NCI-H146 (cell line): ENCODE results near the gene OXSR1.
"Not testable (repeated sequence)": the region's sequence is repeated elsewhere in the genome, so short reads cannot be mapped to it uniquely, and the experiment has no call there.

Source experiments
- DNase-seq: peaks from one replicate; lab custom pipeline; 2025; lab: John Stamatoyannopoulos, UW

The OXSR1 gene

DNA sequence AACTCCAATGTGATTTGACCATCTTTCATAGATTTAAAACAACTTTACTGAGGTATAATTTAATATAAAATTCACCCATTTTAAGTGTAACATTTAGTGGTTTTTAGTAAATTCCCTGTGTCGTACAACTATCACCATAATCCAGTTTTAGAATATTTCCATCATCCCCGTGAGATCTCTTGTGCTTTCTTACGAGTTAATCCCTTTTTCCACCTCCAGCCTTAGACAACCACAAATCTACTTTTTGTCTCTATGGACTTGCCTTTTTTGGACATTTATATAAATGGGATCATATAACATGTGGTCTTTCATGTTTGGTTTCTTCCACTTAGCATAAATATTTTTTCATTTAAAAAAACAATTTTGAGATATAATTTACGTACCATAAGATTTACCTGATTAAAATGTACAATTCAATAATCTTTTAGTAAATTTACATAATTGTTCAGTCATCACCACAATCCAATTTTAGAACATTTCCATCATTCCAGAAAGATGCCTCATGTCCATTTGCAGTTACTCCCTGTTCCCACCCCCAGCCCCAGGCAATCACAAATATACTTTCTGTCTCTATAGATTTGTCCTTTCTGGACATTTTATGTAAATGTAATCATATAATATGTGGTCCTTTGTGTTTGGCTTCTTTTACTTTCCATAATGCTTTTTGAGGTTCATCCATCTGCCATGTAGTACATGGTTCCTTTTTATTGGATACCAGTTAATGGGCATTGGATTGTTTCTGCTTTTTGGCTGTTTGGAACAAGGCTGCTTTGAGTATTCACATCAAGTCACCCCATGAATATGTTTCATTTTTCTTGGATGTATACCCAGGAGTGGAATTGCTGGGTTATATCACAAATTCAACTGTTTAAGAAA is 3.1 kb downstream of the OXSR1 start:
- no peak for DNase-seq

DNA sequence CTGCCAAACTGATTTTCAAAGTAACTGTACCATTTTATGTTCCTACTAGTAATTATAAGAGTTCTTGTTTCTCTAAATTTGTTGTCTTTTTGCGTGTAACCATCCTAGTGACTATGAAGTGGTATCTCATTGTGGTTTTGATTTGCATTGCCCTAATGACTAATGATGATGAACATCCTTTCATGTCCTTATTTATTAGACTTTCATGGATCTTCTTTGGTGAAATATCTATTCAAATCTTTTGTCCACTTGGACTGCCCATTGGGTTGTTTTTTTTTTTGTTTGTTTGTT is 3.6 kb downstream of the OXSR1 start:
- no peak for DNase-seq

DNA sequence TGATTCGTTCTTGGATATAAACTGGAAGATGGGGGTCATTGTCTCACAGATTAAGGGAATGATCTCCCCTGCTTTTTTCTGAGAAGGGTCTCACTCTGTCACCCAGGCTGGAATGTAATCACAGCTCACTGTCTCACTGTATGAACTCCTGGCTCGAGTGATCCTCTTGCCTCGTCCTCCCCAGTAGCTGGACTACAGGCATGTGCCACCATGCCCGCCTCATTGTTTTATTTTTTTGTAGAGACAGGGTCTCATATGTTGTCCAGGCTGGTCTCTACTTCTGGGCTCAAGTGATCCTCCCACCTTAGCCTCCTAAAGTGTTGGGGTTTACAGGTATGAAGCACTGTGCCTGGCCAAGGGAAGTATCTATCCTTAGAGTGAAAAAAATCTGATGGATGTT is 5.4 kb downstream of the OXSR1 start:
- no peak for DNase-seq

GRCh38 chr3:38171622-38172021 is 6.3 kb downstream of the OXSR1 start:
- DNase-seq = no peak

- no peak for DNase-seq
Measured at GRCh38 chr3:38173834-38174418, 8.6 kb downstream of the OXSR1 start.

- no peak for DNase-seq
Measured at GRCh38 chr3:38177181-38177580, 11.8 kb downstream of the OXSR1 start.

- no peak for DNase-seq
Measured at GRCh38 chr3:38186781-38187180, 21.4 kb downstream of the OXSR1 start.

DNA sequence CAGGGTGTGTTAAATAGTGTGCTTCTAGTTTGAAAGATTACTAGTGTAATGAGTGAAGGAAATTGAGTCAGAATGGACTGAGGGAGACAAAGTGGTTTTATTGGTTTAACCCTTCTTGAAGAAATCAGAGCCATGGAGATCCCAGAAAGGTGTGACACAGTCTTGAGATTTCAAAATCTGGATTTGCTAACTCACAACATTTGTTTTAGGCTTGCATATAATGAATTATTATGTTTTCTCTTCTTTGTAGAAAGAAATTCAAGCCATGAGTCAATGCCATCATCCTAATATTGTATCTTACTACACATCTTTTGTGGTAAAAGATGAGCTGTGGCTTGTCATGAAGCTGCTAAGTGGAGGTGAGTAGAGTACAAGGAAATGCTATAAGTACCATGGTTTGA is 25.1 kb downstream of the OXSR1 start:
- no peak for DNase-seq

GRCh38 chr3:38202931-38203330 is 37.6 kb downstream of the OXSR1 start:
- DNase-seq = not testable (repeated sequence)

- DNase-seq = no peak
Measured at GRCh38 chr3:38203690-38204089, 38.4 kb downstream of the OXSR1 start.

DNA sequence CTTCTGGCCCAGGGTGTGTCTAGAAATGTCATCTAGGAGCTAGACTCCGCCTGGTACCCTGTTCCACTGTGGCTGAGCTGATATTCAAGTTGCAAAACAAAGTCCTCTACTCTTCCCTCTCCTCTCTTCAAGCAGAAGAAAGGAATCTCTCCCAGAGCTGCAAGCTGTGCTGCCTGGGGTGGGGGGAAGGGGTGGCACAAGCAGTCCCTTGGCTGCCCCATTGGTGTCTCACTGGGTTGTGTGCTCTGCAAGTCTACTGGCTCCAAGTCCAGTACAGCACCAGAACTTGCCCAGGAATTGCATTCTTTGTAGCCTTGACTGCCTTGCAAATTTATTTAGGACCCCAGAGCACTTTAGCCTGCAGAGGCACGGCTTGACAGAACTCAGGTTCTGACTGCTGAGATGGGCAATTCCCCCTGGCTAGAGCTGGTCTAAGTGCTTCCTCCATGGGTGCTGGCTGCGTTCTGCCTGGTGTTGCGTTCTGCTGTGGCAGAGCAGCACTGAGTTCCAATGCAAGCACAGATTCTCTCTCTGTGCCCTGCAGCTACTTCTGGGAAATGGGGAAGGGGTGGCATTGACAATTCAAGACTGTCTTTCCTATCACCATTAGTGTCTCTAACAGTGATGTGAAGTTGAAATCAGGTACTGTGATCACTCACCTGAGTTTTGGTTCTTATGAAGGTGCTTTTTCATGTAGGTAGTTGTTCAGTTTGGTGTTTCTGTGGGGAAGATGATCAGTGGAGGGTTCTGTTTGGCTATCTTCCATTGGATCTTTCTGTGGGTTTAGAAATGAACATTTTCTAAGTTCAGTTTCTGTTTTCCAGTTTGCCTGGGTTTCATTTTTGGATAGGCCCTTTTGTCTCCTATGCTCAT is 39.5 kb downstream of the OXSR1 start:
- DNase-seq = no peak

DNA sequence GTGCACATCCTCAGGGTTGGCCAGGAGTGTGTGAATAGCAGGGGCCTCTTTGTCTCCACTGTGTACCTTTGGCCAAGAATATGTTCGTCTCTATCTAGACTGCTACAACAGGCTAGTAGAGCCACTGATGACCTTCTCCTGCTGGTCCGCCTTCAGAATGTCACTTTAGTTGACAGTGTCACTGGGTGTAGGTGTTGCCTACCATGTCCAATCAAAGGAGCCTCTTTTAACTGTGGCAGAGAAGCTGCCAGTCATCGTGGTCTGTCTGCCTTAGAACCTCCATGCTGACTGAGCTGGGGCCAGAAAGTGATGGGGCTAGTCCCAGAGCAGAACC is 40.1 kb downstream of the OXSR1 start:
- no peak for DNase-seq

DNA sequence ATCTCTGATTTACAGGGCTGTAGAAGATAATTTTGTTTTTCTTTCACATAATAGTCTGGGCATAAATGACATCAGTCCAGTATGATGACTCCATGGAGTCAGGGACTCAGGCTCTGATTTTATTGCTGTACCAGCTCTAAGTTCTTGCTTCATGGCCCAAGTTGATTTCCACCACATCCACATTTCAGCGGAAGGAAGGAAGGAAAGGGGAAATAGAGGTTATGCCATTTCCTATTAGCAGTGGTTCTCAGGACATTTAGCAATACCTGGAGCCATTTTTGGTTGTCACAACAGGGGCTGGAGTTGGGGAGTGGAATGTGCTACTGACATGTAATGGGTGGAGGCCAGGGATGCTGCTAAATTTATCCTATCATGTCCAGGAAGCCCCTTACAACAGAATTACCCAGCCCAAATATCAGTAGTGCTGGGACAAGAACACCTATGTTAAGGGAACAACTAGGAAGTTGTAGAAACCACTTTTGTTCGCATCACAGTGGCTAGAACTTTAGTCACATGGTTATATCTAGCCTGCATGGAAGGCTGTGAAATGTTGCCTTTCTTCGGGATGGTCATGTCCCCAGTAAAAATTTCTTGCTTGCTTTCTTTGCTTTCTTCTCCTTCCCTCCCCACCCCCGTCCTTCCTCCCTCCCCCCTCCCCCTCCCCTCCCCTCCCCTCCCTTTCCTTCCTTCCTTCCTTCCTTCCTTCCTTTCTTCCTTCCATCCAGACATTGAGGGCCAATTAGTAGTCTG is 42.1 kb downstream of the OXSR1 start:
- no peak for DNase-seq

- no peak for DNase-seq
Measured at GRCh38 chr3:38210141-38210757, 44.9 kb downstream of the OXSR1 start.

GRCh38 chr3:38212141-38212540 is 46.8 kb downstream of the OXSR1 start:
- DNase-seq = no peak

DNA sequence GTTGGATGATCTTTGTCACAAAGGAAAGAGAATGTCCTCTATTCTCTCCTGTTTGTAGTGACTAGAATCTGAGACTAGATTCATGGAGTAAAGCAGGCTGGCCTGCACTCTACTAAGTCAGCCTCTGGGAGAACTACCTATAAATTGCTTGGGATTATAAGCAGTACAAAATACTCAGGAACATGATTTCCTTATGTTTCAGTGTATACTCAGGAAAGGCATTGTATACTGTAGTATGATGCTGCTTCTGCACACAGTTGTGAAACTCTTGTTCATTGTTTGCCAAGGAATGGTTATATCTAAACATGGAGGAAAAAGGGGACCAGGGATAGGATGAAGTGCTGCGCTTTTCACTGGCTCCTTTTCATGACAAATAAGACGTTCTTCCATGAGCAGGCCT is 49.2 kb downstream of the OXSR1 start:
- no peak for DNase-seq

DNA sequence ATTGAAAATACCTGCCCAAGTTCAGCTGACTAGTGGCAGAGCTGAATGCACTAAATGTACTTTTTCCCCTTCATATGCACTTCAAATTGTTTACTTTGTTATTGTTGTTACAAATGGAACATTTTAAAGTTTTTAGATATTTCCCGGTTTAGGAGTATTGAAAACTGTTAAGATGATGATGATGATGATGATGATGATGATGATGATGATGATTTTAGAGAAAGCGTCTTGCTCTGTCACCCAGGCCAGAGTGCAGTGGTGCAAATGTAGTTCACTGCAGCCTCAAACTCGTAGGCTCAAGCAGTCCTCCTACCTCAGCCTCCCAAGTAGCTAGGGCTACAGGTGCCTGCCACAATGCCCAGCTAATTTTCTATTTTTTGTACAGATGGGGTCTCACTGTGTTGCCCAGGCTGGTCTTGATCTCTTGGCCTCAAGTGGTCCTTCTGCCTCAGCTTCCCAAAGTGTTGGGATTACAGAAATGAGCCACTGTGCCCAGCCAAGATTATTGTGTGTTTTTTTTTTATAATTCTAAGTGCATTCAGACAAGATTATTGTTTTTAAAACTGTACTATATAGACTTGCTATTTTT is 54.4 kb downstream of the OXSR1 start:
- no peak for DNase-seq

GRCh38 chr3:38221005-38221404 is 55.7 kb downstream of the OXSR1 start:
- DNase-seq = no peak

DNA sequence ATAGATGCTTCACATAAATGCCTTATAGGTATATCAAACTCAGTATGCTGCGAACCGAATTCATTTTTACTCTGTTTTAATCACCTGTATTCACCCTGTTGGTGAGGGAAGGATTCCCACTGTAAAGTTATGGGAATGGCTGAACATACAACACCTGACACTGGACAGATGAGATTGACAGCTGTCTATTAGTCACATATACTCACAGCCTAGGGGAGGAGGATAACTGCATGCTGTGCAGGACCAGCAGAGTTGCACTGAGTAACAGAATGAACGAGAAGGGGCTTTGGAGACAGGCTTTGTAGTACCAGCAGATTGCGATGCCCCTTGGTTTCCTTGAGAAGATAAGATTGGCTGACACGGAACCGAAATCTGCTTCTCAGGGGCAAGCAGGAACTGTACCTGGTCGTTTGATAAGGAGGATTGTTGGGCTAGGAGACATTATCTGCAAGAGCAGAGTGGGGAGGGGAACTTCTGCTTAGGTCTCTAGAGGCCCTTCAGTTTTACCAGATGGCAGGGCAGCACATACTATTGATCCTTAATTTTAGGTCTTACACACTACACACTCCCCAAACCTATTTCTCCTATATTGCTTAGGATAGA is 56.8 kb downstream of the OXSR1 start:
- no peak for DNase-seq

GRCh38 chr3:38224357-38224756 is 59.0 kb downstream of the OXSR1 start:
- no peak for DNase-seq

GRCh38 chr3:38226273-38226672 is 60.9 kb downstream of the OXSR1 start:
- no peak for DNase-seq
